Measurements from ENCODE around the gene ZNF280C. TPM values are rescaled to one million over a fixed set of nuclear protein-coding genes. Genes with fewer than 3 reads are reported as not detected.

The ZNF280C gene
- total and polyA plus RNA-seq, 8 donors = 0.61 to 17.5 (median 2.3) TPM

DNA sequence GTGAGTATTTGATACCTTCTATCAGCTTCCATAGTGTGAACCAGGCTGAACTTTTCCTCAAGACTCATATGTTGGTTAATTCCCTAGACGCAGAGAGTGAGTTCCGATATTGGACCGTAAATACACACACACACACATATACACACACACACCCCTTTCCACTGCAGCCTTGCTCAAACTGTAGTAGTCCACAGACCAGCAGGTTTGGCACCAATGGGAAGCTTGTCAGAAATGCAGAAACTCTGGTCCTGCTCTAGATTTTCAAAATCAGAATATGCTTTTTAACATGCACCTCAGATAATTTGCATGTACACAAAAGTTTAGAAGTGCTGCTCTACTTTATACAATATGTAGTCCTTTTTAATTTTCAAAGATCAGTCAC lies 27.6 kb upstream of the ZNF280C start:
- DNase-seq = no peak
- Histone ChIP-seq H3K27me3 (peaks cover 0 to 7% (median 0%) of the 10 kb centered on the region in 3 donors), H3K4me3 (no peak overlapping the region), H3K36me3 (no peaks in the 10 kb centered on the region), H3K27ac (no peak overlapping the region), H3K4me1 (no peaks in the 10 kb centered on the region), H3K9me3 (peaks cover 0 to 10% (median 3%) of the 10 kb centered on the region in 4 donors)
- TF ChIP-seq EP300 (IDR thresholded peaks at IDR 0.05) (no peak), POLR2AphosphoS5 (IDR thresholded peaks at IDR 0.05) (no peak), POLR2A (IDR thresholded peaks at IDR 0.05) (no peak)
- TF ChIP-seq, protein P1, sequence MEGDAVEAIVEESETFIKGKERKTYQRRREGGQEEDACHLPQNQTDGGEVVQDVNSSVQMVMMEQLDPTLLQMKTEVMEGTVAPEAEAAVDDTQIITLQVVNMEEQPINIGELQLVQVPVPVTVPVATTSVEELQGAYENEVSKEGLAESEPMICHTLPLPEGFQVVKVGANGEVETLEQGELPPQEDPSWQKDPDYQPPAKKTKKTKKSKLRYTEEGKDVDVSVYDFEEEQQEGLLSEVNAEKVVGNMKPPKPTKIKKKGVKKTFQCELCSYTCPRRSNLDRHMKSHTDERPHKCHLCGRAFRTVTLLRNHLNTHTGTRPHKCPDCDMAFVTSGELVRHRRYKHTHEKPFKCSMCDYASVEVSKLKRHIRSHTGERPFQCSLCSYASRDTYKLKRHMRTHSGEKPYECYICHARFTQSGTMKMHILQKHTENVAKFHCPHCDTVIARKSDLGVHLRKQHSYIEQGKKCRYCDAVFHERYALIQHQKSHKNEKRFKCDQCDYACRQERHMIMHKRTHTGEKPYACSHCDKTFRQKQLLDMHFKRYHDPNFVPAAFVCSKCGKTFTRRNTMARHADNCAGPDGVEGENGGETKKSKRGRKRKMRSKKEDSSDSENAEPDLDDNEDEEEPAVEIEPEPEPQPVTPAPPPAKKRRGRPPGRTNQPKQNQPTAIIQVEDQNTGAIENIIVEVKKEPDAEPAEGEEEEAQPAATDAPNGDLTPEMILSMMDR (IDR thresholded peaks at IDR 0.05) = no peak
- WGBS, 5 donors = 62 to 89% (median 71%) methylated on average over 3 of the region's 3 CpGs
- intact Hi-C loops (cut with DNase I; ENCODE audit: low total_unique reads) = no loop called here

DNA sequence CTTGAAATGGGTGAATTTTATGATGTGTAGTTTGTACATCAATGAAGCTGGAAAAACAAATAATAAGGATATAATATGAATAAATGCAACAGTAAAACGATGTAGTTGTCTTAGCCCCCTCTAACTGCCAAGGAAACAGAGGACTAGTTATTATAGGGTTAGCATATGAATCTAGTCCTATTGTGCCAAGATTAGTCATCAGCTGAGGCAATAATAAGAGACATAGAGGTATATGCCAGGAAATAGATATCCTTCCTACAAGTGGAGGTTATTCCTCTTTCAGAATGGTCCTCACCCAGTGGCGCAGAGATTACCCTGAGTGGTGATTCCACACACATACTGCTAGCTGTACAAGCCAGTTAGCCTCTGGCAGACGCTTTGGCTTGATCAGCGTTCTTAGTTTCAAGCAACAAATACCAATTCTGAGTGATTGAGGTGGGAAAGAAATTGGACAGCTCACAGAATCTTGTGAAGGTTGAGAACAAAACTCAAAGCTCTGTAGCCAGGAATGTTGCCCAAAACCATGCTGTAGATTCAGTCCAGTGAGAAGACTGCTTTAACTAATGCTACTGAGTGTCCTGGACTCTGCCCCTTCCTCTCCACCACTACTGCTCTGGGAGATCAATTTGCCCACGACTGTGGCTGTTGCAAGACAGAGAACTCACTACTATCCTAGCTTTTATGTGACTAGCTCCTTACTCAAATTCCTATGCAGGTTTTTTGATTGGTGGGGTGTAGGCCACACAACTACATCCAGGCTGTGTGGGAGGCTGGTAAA lies 27.0 kb upstream of the ZNF280C start:
- intact Hi-C loops (cut with DNase I; ENCODE audit: low total_unique reads) = no loop called here
- Histone ChIP-seq H3K36me3 (no peaks in the 10 kb centered on the region), H3K4me3 (no peak overlapping the region), H3K4me1 (no peaks in the 10 kb centered on the region), H3K9me3 (peaks cover 0 to 12% (median 3%) of the 10 kb centered on the region in 4 donors), H3K27ac (no peak overlapping the region), H3K27me3 (peaks cover 0 to 7% (median 0%) of the 10 kb centered on the region in 3 donors)
- TF ChIP-seq EP300 (IDR thresholded peaks at IDR 0.05) (no peak), POLR2A (IDR thresholded peaks at IDR 0.05) (no peak), POLR2AphosphoS5 (IDR thresholded peaks at IDR 0.05) (no peak)
- TF ChIP-seq, protein P1 (IDR thresholded peaks at IDR 0.05) = no peak
- 55 to 82% (median 69%) methylated on average over 5 of the region's 5 CpGs for WGBS, 5 donors
- DNase-seq = no peak

GRCh38 chrX:130287071-130287770 lies 18.5 kb upstream of the ZNF280C start:
- WGBS, 5 donors = 60 to 76% (median 65%) methylated on average over 10 to 11 of the region's 11 CpGs
- Histone ChIP-seq H3K4me3 (no peak overlapping the region), H3K9me3 (peaks cover 0 to 12% (median 3%) of the 10 kb centered on the region in 4 donors), H3K4me1 (no peaks in the 10 kb centered on the region), H3K27ac (no peak overlapping the region), H3K27me3 (no peaks in the 10 kb centered on the region), H3K36me3 (no peaks in the 10 kb centered on the region)
- intact Hi-C loops (cut with DNase I; ENCODE audit: low total_unique reads) = no loop called here
- DNase-seq = no peak
- TF ChIP-seq EP300 (IDR thresholded peaks at IDR 0.05) (no peak), POLR2A (IDR thresholded peaks at IDR 0.05) (no peak), POLR2AphosphoS5 (IDR thresholded peaks at IDR 0.05) (no peak)
- TF ChIP-seq, protein P1 (IDR thresholded peaks at IDR 0.05) = no peak

GRCh38 chrX:130285710-130286109 lies 17.0 kb upstream of the ZNF280C start:
- no peaks in the 10 kb centered on the region for H3K27me3 ChIP-seq
- 66 to 88% (median 77%) methylated on average over 2 of the region's 2 CpGs for WGBS, 5 donors
- TF ChIP-seq, protein P1 (IDR thresholded peaks at IDR 0.05) = no peak
- TF ChIP-seq POLR2A (IDR thresholded peaks at IDR 0.05) (no peak), POLR2AphosphoS5 (IDR thresholded peaks at IDR 0.05) (no peak), EP300 (IDR thresholded peaks at IDR 0.05) (no peak)
- no peak for DNase-seq
- H3K4me3 ChIP-seq = no peak overlapping the region
- no peak overlapping the region for H3K27ac ChIP-seq
- intact Hi-C loops (cut with DNase I; ENCODE audit: low total_unique reads) = no loop called here
- H3K36me3 ChIP-seq = no peaks in the 10 kb centered on the region
- no peaks in the 10 kb centered on the region for H3K4me1 ChIP-seq
- H3K9me3 ChIP-seq = no peaks in the 10 kb centered on the region
